GM18867 (cell line): ENCODE results near the gene RPS3.

Experiments
- ATAC-seq: cut with Tn5 transposase; IDR thresholded peaks from one replicate; pipeline ENCODE4 v1.9.1; 2021; ENCODE audit warnings: mild to moderate bottlenecking, moderate library complexity; ENCODE audit not compliant: unreplicated experiment

The RPS3 gene

DNA sequence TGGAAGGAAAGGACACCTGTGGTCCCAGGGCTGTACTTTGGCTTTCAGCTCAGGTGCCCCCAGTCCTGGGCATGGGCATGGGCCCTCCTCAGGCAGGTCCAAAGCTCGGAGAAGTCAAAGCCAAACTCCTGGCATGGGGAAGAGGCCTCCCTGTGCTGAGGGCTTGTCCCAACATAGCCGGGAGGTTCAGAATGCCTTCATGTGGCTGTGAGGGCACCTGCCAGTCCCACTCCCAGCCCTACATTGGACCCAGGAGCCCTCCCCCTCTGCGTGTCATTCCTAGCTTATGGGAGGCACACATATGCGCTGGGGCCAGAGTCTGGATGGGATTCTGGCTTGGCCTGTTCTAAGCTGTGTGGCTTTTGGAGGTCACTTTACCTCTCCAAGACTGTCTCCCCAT lies 34.7 kb downstream of the RPS3 start:
- no peak for ATAC-seq

DNA sequence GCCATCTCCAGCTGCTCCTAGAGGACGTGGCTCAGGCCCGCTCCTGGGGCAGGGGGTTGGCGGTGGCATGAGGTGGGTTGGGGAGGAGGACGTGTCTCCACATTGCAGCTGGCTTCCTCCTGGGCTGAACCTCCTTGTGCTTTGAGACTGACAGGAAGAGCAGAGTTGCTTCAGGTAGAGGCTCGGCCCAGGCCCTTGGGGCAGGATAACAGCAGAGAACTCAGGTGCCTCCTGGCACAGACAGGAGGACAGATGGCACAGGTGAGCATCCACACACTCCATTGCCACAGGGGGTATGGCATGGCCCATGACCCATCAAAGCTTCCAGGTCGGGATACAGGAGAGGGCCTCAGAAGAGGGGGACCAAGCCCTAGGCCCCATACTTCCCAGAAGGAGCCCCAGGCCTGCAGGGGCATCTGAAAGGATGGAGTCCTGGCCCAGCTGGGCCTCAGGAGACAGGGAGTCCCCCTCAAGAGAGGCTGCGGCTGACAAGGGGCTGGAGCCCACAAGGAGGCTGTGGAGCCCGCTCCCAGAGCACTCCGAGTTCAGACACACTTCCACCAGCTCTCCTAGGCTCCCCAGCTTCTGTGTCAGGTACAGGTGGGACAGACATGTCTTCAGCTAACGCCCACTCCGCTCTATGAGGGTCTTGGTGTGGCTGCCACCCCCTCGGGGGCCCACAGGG lies 35.7 kb downstream of the RPS3 start:
- ATAC-seq = no peak

DNA sequence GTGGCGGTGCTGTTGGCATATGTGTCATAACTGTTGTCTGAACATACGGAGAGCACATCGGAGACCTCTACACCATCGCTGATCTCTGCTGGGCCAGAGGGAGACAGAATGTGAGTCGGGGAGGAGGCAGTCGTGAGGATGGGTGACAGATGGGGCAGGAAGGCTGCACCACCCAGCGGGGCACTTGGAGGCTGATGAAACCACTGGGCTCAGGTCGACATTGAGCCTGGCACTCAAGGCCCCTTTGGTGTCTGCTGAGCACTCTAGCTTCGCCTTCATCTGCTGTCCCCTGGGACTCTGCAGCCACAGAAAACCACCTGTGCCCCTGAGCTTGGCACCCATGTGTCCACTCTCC lies 36.2 kb downstream of the RPS3 start:
- ATAC-seq = no peak

DNA sequence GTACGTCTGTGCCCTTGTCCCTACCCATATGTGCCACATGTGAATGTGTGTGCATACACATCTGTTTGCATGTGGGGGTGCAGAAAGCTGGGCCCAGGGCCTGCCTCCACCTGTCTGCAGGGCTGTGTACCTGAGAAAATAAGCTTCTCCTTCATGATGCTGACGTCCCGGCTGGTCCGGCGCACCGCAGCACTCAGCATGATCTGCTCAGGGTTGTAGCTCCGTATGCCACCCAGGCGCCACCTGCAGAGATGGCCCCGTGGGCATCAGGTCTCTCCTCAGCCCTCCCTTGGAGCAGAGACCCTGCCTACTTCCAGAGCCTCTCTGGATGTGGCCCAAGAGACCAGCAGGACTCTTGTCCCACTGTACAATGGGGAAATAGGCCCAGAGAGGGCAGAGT lies 37.5 kb downstream of the RPS3 start:
- no peak for ATAC-seq

DNA sequence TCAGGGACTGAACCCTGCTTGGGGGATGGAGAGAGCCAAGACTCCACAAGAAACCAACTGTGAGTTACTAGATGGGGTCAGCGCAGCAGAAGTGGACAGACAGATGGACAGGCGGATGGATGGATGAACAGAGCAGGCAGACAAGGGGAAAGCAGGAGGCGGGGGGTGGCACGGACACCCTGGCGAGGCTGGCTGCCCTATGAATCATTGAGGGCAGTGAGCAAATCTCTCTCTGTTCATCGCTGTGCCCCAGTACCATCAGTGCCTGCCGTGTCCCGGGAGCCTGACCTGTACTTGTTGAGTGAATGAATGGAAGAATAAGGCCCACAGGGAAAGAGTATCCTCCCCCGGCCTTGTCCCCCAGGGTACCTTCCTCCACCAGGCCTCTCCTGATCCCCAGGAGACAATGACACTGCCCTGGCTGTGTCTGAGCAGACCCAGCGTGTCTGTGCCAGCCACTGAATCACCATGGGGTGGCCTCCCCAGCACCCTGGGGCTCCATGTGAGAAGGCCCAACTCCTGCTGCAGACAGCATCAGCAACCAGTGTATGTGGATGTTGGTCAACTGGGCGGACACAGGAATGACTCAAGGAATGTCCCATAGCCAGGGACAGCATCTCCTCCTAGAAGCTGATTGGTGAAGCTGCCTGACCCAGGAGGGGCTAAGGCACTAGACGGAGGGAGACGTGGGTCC lies 38.8 kb downstream of the RPS3 start:
- no peak for ATAC-seq

DNA sequence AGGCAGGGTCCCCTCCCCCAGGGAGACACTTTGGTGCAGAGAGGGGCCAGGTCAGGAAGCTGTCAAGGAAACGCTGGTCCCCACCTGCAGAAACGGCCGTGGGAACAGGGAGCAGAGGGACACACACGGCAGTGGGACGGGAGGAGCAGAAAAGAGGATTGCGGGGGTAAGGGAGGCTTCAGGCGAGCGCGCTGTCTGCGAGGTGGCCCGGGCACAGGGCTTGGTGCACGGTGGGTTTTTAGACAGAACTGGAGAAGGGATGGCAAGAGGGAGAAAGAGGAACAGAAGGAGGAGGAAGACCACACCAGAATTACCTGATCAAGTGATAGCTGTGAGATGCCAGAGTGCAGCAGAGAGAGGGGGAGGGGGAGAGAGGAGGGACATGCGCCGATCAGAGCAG lies 39.7 kb downstream of the RPS3 start:
- ATAC-seq = no peak

DNA sequence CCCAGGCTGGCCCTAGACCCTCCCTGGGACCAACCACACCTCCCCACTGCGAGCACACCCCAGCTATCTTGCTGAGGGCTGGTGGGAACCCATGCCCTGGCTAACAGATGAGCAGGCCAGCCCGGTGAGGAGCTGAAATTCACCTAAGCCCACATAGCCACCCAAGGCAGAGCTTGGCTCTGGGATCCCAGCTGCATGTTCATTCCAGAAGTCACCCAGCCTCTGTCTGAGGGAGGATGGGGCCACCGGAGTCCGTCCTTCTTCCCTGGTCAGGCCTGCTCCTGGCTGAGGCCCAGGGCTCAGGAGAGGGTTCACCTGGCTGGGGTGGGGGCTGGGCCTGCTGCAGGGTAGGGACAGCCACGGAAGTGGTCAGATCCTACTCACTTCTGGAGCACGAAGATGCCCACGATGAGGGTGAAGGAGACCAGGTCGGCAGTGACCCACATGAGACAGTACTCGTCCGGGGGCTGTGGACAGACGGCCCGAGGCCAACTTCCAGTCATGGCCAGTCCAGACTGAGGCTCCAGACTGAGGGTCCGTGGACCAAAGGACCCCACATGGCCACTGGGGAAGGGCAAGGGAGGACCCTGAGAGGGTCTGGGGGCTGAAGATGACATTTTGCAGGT lies 40.3 kb downstream of the RPS3 start:
- ATAC-seq = no peak

DNA sequence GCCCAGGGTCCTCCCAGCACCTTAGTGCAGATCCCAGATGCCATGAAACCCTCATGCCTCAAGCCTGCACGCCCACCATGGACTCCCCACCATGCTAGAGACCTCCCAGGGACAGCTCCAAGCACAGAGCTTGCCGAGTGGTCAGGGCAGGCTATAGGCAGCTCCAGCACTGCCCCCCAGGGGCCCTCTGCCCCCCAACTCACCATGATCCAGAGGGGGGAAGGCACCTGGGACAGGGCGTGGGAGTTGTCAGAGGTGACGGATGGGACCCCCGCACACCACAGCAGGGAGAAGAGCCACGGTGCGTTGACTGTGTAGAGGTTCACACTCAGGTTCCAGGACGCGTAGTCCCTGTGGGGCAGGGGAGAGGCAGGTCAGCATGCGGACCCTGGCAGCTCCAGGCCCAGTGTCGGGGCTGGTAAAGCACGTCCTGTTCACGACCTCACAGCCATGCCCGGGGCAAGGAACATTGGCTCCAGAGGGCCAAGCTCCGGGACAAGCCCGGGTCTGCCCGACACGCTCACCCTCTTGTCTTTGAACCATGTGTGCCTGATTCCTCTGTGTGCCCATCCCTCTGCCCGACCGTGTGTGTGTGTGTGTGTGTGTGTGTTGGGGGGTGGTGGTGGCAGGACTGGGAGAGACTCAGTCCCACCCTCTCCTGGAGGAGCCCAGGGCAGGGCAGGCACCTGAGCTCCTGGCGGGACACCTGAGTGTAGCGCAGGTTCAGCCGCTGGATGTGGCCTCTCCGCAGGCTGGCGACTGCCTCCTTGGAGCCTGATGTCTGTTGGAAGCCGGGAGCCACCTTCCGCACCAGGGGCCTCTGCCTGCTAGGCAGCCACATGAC lies 41.9 kb downstream of the RPS3 start:
- ATAC-seq = no peak

DNA sequence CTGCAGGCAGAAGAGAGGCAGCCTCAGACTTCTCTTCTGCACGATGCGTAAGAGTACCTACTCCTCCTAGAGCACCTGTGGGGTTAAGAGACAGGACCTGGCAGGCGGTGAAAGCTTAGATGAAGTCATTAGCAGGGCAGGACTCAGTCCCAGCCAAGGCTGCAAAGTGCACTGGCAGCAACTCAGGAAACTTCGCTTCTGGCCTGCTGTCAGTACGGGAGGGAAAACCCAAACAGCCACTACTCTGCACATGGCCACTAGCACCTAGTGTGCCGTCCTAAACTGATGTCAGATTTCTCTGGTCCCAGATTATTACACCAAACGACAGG lies 42.5 kb downstream of the RPS3 start:
- ATAC-seq = no peak

DNA sequence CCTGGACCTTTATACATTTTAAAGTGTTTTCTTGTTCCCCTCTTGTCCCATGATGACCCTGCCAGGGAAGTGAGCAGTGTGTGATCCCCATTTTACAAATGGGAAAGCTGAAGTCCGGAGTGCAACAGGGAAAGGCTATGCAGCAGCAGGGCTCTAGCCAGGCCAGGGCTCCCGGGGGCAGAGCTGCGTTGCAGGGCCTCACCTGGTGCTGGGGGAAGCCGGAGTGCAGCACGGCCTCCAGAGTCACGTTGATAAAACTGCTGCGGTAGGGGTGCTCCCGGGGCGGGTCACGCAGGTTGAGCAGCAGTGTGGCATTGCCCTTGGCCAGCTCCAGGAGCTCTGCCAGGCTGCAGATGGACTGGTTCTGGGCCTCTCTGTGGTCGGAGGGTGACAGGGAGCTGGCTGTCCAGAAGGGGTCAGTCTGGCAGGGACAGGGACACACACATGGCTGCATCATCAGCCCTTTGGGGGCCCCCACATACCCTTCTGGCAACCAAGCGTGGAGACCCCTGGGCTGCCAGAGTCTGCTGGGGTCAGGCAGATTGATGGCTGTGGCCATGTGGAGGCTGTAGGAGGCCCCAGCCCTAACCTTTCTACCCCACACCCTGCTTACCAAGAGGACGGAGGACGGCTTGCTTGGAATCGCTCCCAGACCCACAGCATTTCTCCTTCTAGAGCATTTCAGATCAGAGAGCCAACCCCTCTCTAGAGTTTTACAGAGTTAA lies 43.0 kb downstream of the RPS3 start:
- no peak for ATAC-seq

DNA sequence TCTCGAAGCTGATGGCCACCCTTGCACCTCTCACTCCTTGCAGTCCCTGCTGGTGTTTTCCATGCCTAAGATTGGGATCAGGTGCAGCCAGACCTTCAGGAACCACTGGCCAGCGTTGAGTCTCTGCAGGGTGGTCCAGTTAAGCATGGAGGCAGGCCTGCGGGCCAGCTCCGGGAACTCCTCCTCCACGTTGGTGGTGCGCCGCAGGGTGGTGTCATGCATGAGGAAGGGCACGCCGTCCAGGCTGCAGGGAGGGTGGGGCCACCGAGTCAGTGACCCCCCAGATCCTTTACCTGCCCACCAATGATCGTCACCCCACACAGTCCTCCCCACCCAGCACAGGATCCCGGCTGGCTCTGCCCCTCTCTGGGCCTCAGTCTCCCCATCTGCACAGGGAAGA lies 43.7 kb downstream of the RPS3 start:
- no peak for ATAC-seq

DNA sequence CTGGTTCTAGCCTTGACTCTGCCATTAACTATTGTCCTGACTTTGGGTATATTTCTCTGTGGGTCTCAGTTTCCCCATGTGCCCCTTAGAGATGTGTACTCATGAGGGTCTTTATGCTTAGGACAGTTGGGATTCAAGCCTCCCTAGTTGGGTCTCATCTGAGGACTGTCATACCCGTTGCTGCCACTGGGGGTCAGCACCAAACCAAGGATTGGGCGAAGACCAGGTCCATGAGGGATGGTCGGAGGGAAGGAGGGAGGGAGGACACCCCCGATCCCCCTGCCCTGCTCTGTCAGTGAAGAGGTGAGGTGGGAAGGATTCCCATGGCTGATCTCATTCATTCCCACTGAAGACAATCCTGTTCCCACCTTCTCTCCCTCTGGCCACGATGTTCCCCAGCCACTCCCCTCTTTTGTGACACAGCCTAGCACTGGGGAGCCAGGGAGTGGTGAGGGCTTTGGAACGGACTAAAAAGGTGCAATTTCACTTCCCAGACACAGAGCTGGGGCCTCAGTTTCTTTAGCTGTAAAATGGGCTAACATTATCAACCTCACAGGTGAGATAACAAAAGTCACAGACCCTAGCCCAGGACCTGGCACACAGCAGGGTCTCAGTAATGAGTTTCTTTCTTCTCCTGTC lies 46.1 kb downstream of the RPS3 start:
- ATAC-seq = no peak

DNA sequence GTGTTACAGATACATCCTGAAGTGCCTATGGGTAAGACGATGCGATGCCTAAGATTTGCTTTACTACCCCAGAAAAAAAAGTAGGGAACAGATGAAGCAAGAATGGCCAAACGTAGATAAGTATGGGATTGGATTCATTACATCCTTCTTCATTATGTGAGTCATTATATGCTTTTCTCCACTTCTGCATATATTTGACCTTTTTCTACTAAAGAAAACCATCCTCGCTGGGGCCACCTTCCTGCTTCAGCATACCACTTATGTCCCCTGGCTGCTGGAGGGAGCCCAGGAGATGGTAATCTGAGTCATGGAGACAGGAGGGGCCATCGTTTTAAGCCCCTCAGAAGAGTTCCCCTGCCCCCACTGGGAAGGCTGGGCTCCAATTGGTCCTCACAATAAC lies 48.1 kb downstream of the RPS3 start:
- no peak for ATAC-seq

DNA sequence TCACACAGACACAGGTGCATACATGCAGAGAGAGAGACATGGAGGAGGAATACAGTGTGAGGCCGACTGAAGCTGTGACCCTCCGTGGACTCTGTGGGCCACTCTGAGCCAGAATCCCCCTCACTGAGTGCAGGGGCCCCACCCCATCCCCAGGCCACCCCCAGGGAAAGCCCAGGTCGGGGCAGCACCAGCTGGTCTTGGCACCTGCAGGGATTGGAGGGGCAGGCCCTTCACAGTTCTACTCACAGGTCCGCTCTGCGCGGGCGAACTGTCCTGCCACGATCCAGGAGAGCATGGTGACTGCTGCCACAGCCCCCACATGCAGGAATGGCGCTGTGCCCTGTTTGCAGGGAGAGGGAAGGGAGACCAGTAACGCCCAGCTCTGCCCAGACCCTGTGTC lies 50.0 kb downstream of the RPS3 start:
- no peak for ATAC-seq

DNA sequence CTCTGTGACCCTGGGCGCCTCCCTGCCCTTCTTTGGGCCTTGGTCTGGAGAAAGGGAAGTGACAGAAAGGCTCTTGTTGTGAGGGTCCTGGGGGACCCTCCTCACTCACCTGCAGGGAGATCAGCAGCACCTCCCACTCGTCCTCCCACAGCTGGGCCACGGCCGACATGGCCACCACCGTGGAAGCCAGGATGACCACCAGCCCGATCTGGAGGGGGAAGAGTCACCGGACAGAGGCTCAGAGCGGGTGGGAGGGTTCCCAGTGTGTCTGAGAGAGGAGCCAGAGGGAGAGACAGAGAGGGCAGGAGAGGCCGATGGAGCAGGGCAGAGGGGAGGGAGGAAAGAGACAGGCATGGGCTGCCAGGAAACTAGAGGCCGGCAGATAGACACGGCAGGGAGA lies 50.5 kb downstream of the RPS3 start:
- no peak for ATAC-seq

DNA sequence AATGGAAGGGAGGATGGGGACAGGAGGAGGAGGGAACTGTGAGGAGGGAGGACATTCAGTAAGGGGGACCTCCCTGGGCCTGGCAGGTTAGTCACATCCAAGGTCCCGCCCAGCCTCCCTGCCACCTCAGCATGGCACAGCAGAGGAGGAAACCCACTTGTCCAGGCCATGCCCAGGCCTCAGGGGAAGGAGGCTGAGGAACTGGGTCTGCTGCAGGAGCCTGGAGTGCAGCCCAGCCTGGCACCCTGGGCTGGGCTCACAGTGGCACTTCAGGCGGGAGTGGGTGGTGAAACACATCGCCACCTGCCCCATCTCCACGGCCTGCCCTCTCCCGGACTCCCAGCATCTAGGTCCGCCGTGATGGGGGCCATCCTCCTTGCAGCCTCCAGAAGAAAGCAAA lies 50.9 kb downstream of the RPS3 start:
- no peak for ATAC-seq

DNA sequence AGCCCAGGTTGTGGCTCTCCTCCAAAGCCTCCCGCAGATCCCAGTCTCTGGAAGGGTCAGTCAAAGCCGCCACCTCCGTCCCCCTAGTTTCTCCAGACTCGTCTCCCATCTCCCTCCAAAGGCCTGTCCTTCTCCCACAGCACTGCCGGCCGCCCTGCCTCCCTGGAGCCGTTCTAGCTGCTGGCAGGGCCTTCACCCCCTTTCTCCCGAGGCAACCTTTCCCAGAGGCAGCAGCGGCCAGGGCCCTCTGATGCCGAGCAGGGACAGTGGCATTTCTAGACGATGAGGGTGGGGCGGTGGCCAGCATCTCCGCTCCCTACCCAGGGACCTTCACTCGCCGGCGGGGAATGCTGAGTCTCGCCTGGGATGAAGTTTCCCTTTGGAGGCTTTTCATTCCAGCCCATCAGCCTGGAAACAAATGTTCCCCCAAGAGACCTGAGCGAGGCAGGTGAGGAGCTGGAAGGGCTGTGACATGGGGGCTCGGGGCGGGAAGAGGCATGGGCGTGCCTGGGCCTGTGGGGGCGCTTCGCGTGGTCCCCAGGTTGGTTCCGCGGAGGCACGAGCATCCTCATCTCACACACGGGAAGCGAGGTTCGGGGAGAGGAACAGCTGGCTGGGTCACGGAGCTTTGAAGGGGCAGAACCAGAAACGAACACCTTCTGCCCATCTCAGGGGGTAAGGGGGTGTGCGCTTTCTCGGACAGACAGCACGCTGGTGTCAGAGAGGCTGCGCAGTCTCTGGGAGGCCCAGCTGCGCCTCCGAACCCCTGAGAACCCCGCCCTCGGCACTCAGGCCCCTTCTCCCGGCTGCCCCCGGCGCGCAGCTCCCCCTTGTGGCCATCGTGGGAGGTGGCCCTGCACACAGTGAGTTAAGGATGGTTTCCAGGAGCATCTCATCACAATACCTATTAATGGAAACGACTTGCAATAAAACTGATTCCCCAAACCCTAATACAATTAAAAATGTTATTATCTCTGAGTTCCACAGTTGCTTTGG lies 51.8 kb downstream of the RPS3 start:
- ATAC-seq = no peak

DNA sequence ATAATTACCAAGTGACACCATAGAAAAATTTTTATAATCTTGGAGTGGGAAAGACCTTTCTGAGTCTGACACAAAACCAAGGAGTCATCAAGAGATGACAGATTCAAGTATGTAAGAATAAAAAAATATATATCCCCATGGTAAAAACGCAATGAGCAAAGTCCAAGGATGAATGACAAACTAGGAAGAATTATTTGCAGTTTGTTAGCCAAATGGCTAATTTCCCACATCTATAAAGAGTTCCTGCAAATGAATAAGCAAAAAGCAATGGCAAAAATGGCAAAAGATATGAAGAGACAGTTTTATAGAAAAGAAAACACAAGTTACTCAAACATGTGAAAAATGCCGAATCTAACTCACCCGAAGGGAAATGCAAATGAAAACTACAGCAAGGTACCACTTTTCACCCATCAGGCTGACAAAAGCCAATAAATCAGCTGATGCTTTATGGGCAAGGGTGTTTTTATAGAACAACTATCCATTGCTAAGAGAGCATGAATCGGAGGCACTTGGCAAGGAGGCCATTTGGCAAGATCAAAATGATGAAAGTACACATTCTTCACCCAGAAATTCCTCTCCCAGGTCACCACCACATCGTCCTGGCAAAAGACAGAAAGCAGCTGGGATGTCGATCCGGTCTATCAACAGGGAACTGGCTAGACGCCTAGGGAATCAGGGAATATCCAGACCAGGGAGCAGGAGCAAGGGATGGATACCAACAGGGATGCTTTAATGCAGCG lies 54.8 kb downstream of the RPS3 start:
- ATAC-seq = no peak

DNA sequence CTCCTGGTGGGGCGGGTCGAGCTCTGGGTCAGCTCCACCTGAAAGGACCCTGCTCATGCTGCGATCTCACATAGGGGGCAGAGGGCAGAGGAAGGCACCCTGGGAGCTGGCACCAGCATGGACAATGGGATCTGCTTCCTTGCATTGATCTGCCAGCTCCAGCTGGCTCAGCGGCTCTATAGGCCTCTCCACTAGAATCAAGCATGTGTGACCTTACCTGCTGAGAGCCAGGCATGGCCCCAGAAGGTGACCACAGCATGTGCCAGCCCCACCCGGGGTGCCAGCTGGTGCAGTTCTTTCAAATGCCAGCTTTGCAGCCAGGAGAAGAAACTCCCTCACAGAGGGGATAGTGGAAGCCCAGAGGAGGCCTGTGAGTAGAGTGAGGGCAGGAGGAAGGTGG lies 55.7 kb downstream of the RPS3 start:
- no peak for ATAC-seq
